ENCODE results near the gene SIX5.

SIX5 gene

GRCh38 chr19:45773384-45773783 lies 4.3 kb upstream of the SIX5 start:
- no peak for DNase-seq (ENCODE audit: low read depth)

GRCh38 chr19:45772912-45773311 lies 3.9 kb upstream of the SIX5 start:
- no peak for DNase-seq (ENCODE audit: low read depth)

- DNase-seq (ENCODE audit: low read depth) = no peak
Observed at GRCh38 chr19:45772130-45772840, 3.2 kb upstream of the SIX5 start.

GRCh38 chr19:45771311-45771933 lies 2.4 kb upstream of the SIX5 start:
- DNase-seq (ENCODE audit: low read depth) = no peak

- DNase-seq (ENCODE audit: low read depth) = no peak
Observed at GRCh38 chr19:45770192-45771101, 1.4 kb upstream of the SIX5 start.

GRCh38 chr19:45769821-45770191 lies 754 bp upstream of the SIX5 start:
- no peak for DNase-seq (ENCODE audit: low read depth)

GRCh38 chr19:45768655-45768983 lies 433 bp downstream of the SIX5 start:
- no peak for DNase-seq (ENCODE audit: low read depth)

- DNase-seq (ENCODE audit: low read depth) = no peak
Observed at GRCh38 chr19:45767881-45768654, 984 bp downstream of the SIX5 start.

GRCh38 chr19:45767410-45767880 lies 1.6 kb downstream of the SIX5 start:
- peak; percentile 38 for DNase-seq (ENCODE audit: low read depth)

- no peak for DNase-seq (ENCODE audit: low read depth)
Observed at GRCh38 chr19:45766869-45767346, 2.1 kb downstream of the SIX5 start.

GRCh38 chr19:45766296-45766868 lies 2.7 kb downstream of the SIX5 start:
- no peak for DNase-seq (ENCODE audit: low read depth)

GRCh38 chr19:45765702-45766295 lies 3.3 kb downstream of the SIX5 start:
- no peak for DNase-seq (ENCODE audit: low read depth)

GRCh38 chr19:45764945-45765701 lies 3.9 kb downstream of the SIX5 start:
- no peak for DNase-seq (ENCODE audit: low read depth)

- no peak for DNase-seq (ENCODE audit: low read depth)
Observed at GRCh38 chr19:45764475-45764874, 4.6 kb downstream of the SIX5 start.

- DNase-seq (ENCODE audit: low read depth) = no peak
Observed at GRCh38 chr19:45763691-45764294, 5.3 kb downstream of the SIX5 start.

GRCh38 chr19:45762870-45763631 lies 6.0 kb downstream of the SIX5 start:
- no peak for DNase-seq (ENCODE audit: low read depth)

- no peak for DNase-seq (ENCODE audit: low read depth)
Observed at GRCh38 chr19:45761714-45762113, 7.3 kb downstream of the SIX5 start.

GRCh38 chr19:45758921-45759320 lies 10.1 kb downstream of the SIX5 start:
- DNase-seq (ENCODE audit: low read depth) = no peak

- DNase-seq (ENCODE audit: low read depth) = no peak
Observed at GRCh38 chr19:45757695-45758094, 11.4 kb downstream of the SIX5 start.

All from HS-5 (cell line).